Islet of Langerhans (tissue), 1 donor: ENCODE data around the gene RBM28.
"Not testable (repeated sequence)": the region's sequence is repeated elsewhere in the genome, so short reads cannot be mapped to it uniquely, and the experiment has no call there.

ENCODE experiments used
- FAIRE-seq: peaks from one replicate; lab custom pipeline; 2011; peaks lifted over from hg19 to GRCh38; lab: Jason Lieb, UNC

RBM28 gene

GRCh38 chr7:128280451-128280850, 63.3 kb downstream of the RBM28 start:
- FAIRE-seq = not testable (repeated sequence)

GRCh38 chr7:128279124-128279713, 64.5 kb downstream of the RBM28 start:
- no peak for FAIRE-seq

- FAIRE-seq = no peak
Observed at GRCh38 chr7:128278366-128278765, 65.3 kb downstream of the RBM28 start.

- FAIRE-seq = no peak
Observed at GRCh38 chr7:128275681-128276080, 68.0 kb downstream of the RBM28 start.

GRCh38 chr7:128274884-128275603, 68.7 kb downstream of the RBM28 start:
- FAIRE-seq = no peak

GRCh38 chr7:128274246-128274883, 69.3 kb downstream of the RBM28 start:
- FAIRE-seq = no peak

GRCh38 chr7:128271942-128272481, 71.7 kb downstream of the RBM28 start:
- FAIRE-seq = no peak

- FAIRE-seq = no peak
Observed at GRCh38 chr7:128271471-128271941, 72.2 kb downstream of the RBM28 start.

- FAIRE-seq = no peak
Observed at GRCh38 chr7:128270826-128271272, 72.9 kb downstream of the RBM28 start.

GRCh38 chr7:128268233-128268632, 75.5 kb downstream of the RBM28 start:
- no peak for FAIRE-seq

- FAIRE-seq = no peak
Observed at GRCh38 chr7:128267595-128267924, 76.1 kb downstream of the RBM28 start.

GRCh38 chr7:128266883-128267594, 76.7 kb downstream of the RBM28 start:
- no peak for FAIRE-seq

- no peak for FAIRE-seq
Observed at GRCh38 chr7:128266529-128266882, 77.2 kb downstream of the RBM28 start.

GRCh38 chr7:128265906-128266300, 77.8 kb downstream of the RBM28 start:
- no peak for FAIRE-seq

GRCh38 chr7:128265156-128265905, 78.4 kb downstream of the RBM28 start:
- no peak for FAIRE-seq

- no peak for FAIRE-seq
Observed at GRCh38 chr7:128264477-128264876, 79.2 kb downstream of the RBM28 start.

- FAIRE-seq = no peak
Observed at GRCh38 chr7:128263420-128263819, 80.3 kb downstream of the RBM28 start.

GRCh38 chr7:128262273-128263028, 81.3 kb downstream of the RBM28 start:
- FAIRE-seq = no peak

- no peak for FAIRE-seq
Observed at GRCh38 chr7:128260069-128260795, 83.5 kb downstream of the RBM28 start.
